ENCODE data around the gene CHST1.

Gene CHST1

GRCh38 chr11:45643598-45644260 is 21.7 kb downstream of the CHST1 start:
- no peak for DNase-seq

DNA sequence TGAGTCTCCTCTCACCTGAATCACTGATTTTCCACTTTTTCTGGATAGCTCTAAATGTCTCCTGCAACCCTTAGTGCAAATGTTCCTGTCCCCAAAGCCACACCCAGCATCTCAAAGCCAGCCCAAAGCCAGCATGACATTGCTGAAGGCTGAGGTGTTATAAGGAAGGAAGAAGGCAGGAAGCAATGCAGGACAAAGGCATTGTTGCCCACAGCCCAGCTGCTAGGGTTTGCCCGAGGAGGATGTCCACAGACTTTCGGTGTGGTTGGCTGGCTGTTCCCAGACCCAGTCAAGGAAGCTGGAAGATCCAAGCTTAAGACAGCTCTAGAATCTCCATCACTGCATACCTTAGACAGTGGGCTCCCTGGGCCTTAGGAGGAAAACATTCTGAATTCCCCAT is 23.5 kb downstream of the CHST1 start:
- no peak for DNase-seq

GRCh38 chr11:45638051-45638450 is 27.4 kb downstream of the CHST1 start:
- no peak for DNase-seq

- no peak for DNase-seq
Observed at GRCh38 chr11:45635907-45636306, 29.5 kb downstream of the CHST1 start.

GRCh38 chr11:45625611-45626010 is 39.8 kb downstream of the CHST1 start:
- DNase-seq, result no peak

DNA sequence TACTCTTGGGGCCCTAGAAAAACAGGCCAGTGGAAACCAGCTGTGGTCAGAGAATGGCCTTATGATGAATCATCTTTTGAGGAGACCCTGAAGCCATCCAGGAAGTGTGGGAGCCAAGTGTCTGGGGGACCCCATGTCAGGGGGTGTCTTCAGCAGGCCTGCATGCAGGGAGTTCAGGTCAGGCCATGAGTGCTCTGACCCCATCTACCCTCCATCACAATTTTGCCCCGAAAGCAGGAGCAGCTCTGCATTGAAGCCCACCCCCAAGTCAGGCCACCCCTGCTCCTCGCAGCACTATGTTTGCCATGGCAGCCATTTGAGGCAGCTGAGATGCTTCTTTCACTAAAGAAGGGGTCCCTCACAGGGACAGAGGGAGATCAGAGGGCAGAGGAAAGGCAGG is 41.3 kb downstream of the CHST1 start:
- DNase-seq, result no peak

DNA sequence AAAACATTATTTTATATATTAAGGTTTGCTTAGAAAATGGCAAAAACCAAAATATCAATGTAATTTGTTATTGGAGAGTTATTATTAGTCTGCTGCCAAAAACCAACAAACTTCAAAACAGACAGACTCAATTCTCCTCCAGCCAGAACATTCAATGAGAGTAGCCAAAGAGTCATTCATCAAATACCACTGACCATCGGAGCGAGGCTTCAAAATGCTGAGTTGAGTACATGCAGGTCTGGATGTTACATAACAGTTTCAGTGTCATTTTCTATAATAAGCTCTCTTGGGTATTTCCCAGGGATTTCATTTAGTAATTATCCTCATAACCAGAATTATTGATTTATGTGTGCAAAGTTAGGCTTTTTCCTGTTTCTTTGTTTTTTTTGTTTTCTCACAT is 42.6 kb downstream of the CHST1 start:
- no peak for DNase-seq

DNA sequence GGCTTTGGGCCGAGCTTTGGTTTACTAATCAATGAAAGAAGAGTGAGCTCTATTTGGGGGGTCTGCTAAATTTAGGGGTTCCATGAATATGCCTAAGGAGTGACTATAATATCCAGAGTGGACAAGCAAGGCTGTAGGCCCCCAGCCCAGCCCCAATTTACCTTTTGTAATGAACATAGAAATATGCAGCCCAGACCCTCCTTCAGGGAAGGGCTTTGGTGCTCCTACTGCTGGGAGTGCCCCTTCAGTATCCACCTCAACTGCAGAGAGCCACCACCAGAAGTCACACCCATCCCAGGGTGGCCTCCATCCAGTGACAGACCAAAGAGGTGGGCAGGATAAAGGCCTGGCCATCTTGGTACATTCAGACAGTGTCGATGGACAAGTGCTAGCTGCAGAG is 43.1 kb downstream of the CHST1 start:
- no peak for DNase-seq

DNA sequence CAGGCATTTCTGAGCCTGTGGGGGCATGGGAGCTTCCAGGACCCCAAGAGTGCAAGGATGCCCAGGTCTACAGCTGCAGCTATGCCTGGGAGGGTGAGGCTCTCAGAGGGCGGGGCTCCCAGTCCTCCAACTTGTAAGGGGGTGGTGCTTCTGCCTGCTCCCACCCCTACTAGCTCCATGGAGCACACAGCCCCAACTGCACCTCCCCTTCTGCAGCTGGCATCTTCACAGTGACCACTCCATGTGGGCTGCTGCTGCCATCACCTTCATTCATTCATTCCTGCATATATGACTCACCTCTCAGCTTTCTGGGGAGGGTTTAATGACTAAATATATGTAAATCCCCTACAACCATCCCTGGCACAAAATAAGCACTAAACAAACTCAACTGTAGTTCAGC is 43.8 kb downstream of the CHST1 start:
- DNase-seq, result no peak

GRCh38 chr11:45620243-45620642 is 45.2 kb downstream of the CHST1 start:
- no peak for DNase-seq

DNA sequence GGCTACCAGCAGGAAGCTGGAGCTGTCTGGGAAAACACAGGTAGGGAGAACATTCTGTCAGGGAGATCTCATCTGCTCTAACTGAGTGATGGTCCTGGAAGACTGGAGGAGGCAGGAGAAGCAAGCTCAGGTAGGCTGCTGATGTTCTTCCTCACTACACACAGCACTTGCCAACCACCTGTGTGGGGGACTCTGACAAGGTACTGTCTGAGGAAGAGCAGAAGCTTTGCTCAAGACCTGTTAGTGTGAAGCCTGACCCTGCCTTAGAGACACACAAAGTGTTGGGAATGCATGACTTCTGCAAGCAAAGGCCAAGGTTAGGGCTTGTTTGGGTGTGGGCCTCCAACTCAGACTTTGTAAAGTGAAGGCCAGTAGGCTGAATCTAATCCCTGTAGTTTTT is 46.5 kb downstream of the CHST1 start:
- no peak for DNase-seq

GRCh38 chr11:45617871-45618601 is 47.4 kb downstream of the CHST1 start:
- no peak for DNase-seq

GRCh38 chr11:45616802-45617549 is 48.4 kb downstream of the CHST1 start:
- DNase-seq, result no peak

DNA sequence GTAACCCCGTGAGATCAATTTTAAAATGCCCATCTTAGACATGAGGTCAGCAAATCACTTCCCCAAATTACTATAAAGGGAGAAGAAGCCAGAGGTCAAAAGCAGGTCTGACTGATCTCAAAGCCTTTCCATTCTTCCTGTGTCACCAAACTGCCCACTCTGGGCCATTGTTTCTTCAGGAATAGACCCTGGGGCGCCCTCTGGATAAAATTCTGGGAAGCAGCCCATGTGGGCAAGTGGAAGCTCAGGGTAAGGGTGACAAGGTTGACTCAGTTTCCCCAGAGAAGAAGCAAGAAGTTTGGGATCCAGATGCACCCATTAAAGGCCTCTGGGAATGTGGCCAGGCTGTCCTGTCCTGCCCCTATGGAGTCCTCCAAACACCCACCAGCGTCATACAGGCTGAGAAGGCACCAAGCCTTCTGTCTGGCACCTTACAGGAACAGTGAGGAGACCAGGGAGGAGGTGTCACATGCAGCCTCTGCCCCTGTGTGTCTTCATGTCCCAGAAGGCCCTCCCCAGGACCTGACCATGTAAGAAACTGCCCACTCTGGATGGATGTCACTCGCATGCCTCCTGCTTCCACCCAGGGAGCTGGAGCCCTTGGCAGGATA is 50.1 kb downstream of the CHST1 start:
- no peak for DNase-seq

DNA sequence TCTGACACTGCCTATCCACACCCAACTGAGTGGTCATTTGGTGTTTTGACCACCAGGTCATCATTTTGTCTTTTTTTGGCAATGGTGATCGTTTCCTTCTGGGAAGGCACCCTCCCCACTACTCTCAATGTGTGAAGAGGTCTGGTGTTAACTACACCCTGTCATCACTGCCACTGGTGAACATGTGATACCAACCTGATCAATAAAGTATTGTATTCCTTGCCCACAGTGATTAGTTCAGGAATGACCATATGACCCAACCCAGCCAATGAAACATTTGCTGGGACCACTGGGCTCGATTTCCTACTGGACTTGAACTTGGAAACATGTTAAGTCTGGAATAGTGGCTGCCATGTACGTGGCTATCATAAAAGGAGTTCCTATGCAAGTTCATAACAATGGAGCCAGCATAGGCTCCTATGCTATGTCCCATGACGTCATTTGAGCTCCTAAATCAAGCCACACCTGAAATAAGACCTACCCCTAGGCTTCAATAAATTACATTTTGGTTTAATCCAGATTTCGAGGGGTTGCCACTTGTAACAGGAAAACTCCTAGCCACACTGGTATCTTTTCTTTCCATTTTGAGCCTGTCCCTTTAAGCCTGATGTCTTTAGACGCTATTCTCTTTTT is 51.1 kb downstream of the CHST1 start:
- no peak for DNase-seq

GRCh38 chr11:45610627-45611026 is 54.8 kb downstream of the CHST1 start:
- DNase-seq, result no peak

DNA sequence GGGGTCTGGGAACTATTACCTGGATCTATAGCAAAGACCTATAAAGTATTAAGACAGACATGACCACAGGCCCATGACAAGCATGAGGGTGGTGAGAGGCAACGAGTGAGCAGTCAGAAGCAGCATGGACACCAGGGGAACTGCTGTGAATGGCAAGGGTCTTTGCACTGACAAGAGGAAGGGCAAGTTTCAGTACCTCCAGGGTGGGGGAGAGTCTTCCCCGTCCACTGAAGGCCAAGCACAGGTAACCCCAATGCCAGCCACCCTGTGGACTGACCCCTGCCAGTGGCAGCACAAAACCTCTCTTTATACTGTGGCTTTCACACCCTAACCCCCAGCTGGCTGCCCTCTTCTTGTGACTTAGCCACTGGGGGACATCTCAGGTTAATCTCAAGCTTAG is 55.5 kb downstream of the CHST1 start:
- no peak for DNase-seq

DNA sequence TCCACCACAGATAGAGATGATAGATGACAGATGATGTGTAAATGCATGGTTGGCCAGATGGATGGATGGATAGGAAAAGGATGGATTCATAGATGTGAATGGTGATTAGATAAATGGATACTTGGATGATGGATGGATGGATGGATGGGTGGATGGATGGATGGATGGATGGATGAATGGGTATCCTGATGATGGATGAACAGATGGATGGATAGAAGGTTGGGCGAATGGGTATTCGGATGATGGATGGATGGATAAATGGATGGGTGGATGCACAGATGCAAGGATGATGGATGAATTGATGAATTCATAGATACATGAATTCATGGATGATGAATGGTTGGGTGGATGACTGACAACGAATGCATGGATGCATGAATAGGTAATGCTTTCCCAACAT is 56.1 kb downstream of the CHST1 start:
- no peak for DNase-seq

DNA sequence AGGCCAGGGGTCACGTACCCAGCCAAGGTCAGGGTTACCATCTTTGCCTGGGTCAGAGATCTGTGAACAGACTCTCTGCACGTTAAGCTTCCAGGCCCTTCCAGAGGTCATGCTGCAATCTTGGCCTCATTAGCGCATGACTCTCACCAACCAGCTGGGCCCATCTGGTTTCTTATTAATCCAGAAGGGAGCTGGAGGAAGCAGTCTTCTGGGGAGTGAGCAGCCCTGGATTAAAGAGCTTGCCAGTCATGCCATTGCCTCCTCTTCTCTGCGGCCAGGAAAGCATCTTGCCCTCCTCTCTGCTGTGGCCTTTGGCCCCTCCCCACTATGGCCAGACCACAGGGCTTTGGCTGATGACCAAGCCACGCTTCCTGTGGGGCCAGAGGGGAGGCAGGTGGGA is 57.4 kb downstream of the CHST1 start:
- DNase-seq, result no peak

- no peak for DNase-seq
Observed at GRCh38 chr11:45606514-45607281, 58.7 kb downstream of the CHST1 start.

GRCh38 chr11:45605051-45605450 is 60.4 kb downstream of the CHST1 start:
- DNase-seq, result no peak

- DNase-seq, result no peak
Observed at GRCh38 chr11:45603946-45604682, 61.3 kb downstream of the CHST1 start.

All from NCI-H510A treated with DMSO at 0.1 percent for 48 hours (cell line).